ENCODE measurements around the gene CAPN14.

DNA sequence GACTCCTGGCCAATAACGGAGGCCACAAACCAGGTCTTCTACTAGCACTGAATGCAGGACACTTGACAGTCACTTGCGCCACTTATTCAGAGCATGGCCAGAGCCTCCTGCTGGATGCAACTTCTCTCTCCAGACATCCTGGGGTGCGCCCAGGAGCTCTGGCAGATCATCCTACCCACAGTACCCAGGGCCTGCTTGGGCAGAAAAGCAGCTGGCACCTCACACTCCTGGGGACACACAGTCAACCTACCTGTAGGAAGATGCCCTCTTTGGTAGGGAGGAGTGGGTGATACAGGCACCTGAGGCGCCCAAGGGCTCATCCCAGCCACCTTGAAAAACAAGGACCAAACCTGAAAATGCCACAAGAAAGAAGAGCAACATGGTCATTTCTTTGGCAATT lies 92.4 kb downstream of the CAPN14 start:
- TF ChIP-seq, protein P1, sequence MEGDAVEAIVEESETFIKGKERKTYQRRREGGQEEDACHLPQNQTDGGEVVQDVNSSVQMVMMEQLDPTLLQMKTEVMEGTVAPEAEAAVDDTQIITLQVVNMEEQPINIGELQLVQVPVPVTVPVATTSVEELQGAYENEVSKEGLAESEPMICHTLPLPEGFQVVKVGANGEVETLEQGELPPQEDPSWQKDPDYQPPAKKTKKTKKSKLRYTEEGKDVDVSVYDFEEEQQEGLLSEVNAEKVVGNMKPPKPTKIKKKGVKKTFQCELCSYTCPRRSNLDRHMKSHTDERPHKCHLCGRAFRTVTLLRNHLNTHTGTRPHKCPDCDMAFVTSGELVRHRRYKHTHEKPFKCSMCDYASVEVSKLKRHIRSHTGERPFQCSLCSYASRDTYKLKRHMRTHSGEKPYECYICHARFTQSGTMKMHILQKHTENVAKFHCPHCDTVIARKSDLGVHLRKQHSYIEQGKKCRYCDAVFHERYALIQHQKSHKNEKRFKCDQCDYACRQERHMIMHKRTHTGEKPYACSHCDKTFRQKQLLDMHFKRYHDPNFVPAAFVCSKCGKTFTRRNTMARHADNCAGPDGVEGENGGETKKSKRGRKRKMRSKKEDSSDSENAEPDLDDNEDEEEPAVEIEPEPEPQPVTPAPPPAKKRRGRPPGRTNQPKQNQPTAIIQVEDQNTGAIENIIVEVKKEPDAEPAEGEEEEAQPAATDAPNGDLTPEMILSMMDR (IDR thresholded peaks at IDR 0.05; ENCODE audit: insufficient read depth, low read length), result no peak
- no peak for TF ChIP-seq POLR2AphosphoS5 (IDR thresholded peaks at IDR 0.05; ENCODE audit: low read depth)
- TF ChIP-seq, protein P2, sequence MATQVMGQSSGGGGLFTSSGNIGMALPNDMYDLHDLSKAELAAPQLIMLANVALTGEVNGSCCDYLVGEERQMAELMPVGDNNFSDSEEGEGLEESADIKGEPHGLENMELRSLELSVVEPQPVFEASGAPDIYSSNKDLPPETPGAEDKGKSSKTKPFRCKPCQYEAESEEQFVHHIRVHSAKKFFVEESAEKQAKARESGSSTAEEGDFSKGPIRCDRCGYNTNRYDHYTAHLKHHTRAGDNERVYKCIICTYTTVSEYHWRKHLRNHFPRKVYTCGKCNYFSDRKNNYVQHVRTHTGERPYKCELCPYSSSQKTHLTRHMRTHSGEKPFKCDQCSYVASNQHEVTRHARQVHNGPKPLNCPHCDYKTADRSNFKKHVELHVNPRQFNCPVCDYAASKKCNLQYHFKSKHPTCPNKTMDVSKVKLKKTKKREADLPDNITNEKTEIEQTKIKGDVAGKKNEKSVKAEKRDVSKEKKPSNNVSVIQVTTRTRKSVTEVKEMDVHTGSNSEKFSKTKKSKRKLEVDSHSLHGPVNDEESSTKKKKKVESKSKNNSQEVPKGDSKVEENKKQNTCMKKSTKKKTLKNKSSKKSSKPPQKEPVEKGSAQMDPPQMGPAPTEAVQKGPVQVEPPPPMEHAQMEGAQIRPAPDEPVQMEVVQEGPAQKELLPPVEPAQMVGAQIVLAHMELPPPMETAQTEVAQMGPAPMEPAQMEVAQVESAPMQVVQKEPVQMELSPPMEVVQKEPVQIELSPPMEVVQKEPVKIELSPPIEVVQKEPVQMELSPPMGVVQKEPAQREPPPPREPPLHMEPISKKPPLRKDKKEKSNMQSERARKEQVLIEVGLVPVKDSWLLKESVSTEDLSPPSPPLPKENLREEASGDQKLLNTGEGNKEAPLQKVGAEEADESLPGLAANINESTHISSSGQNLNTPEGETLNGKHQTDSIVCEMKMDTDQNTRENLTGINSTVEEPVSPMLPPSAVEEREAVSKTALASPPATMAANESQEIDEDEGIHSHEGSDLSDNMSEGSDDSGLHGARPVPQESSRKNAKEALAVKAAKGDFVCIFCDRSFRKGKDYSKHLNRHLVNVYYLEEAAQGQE (IDR thresholded peaks at IDR 0.05; ENCODE audit: insufficient replicate concordance, low read depth), result no peak
- TF ChIP-seq GABPA (IDR thresholded peaks at IDR 0.05; ENCODE audit: low read depth), result no peak
